Measurements from ENCODE around the gene LRRTM3. TPM values are rescaled to one million over a fixed set of nuclear protein-coding genes. Genes with fewer than 3 reads are reported as not detected.

Gene LRRTM3
- total RNA-seq, 1 donor from 2014 or later: 2.8 TPM

GRCh38 chr10:67015225-67015624, 89.4 kb downstream of the LRRTM3 start:
- Mint-ChIP-seq H3K4me3 (no peak overlapping the region), H3K27me3 (ENCODE audit: low read depth) (no peaks in the 10 kb centered on the region), H3K36me3 (ENCODE audit: low read depth) (no peaks in the 10 kb centered on the region), H3K27ac (ENCODE audit: unreplicated experiment) (no peak overlapping the region), H3K9me3 (no peaks in the 10 kb centered on the region), H3K4me1 (no peaks in the 10 kb centered on the region)
- TF ChIP-seq CTCF (conservative IDR thresholded peaks at IDR 0.05): no peak
- DNase-seq (ENCODE audit: low read depth, low spot score): no peak

- no peak overlapping the region for H3K4me3 Mint-ChIP-seq
- no peaks in the 10 kb centered on the region for H3K9me3 Mint-ChIP-seq
- peaks cover 8% of the 10 kb centered on the region for H3K4me1 Mint-ChIP-seq
- no peak overlapping the region for H3K27ac Mint-ChIP-seq (ENCODE audit: unreplicated experiment)
- no peaks in the 10 kb centered on the region for H3K27me3 Mint-ChIP-seq (ENCODE audit: low read depth)
- no peak for DNase-seq (ENCODE audit: low read depth, low spot score)
- H3K36me3 Mint-ChIP-seq (ENCODE audit: low read depth): no peaks in the 10 kb centered on the region
- TF ChIP-seq CTCF (conservative IDR thresholded peaks at IDR 0.05): no peak
These were observed 91.4 kb downstream of the LRRTM3 start for GRCh38 chr10:67017218-67017617.

- H3K27me3 Mint-ChIP-seq (ENCODE audit: low read depth): no peaks in the 10 kb centered on the region
These were observed 96.3 kb downstream of the LRRTM3 start for GRCh38 chr10:67022099-67022498.

GRCh38 chr10:67033878-67034277, 108.0 kb downstream of the LRRTM3 start:
- no peaks in the 10 kb centered on the region for H3K36me3 Mint-ChIP-seq (ENCODE audit: low read depth)
- no peaks in the 10 kb centered on the region for H3K27me3 Mint-ChIP-seq (ENCODE audit: low read depth)
- no peaks in the 10 kb centered on the region for H3K9me3 Mint-ChIP-seq
- no peak for DNase-seq (ENCODE audit: low read depth, low spot score)
- H3K4me1 Mint-ChIP-seq: no peaks in the 10 kb centered on the region
- H3K4me3 Mint-ChIP-seq: no peak overlapping the region
- H3K27ac Mint-ChIP-seq (ENCODE audit: unreplicated experiment): no peak overlapping the region
- TF ChIP-seq CTCF (conservative IDR thresholded peaks at IDR 0.05): no peak

More at GRCh38 chr10:67022099-67022498, 96.3 kb downstream of the LRRTM3 start:
- Mint-ChIP-seq H3K27ac (ENCODE audit: unreplicated experiment) (no peak overlapping the region), H3K9me3 (no peaks in the 10 kb centered on the region), H3K36me3 (ENCODE audit: low read depth) (no peaks in the 10 kb centered on the region), H3K4me1 (peaks cover 10% of the 10 kb centered on the region), H3K4me3 (no peak overlapping the region)
- TF ChIP-seq CTCF (conservative IDR thresholded peaks at IDR 0.05): no peak
- no peak for DNase-seq (ENCODE audit: low read depth, low spot score)

GRCh38 chr10:67036808-67037207, 111.0 kb downstream of the LRRTM3 start:
- H3K9me3 Mint-ChIP-seq: no peaks in the 10 kb centered on the region

More at GRCh38 chr10:67036808-67037207, 111.0 kb downstream of the LRRTM3 start:
- Mint-ChIP-seq H3K36me3 (ENCODE audit: low read depth) (no peaks in the 10 kb centered on the region), H3K27me3 (ENCODE audit: low read depth) (no peaks in the 10 kb centered on the region), H3K4me1 (no peaks in the 10 kb centered on the region), H3K4me3 (no peak overlapping the region), H3K27ac (ENCODE audit: unreplicated experiment) (no peak overlapping the region)
- TF ChIP-seq CTCF (conservative IDR thresholded peaks at IDR 0.05): no peak
- no peak for DNase-seq (ENCODE audit: low read depth, low spot score)

All from neural crest cell (in vitro differentiated cells).